Naive thymus-derived CD8-positive, alpha-beta T cell (primary cell): Measurements from ENCODE around the gene MYOM1. TPM values are rescaled to one million over a fixed set of nuclear protein-coding genes. Genes with fewer than 3 reads are reported as not detected.

Source experiments
- ATAC-seq, 2 donors: fragments of 150-1000 bp; cut with Tn5 transposase in 1 of 2; sonication (Bioruptor Pico), chemical (Tn5 transposase) in 1 of 2; 1 replicate in 1 of 2; 2 replicates in 1 of 2; pipeline ENCODE4 v1.10.0; 2021; ENCODE audit warnings: mild to moderate bottlenecking in 2 of 2, moderate library complexity in 2 of 2
- POLR2A ChIA-PET: fragments of 350-600 bp; sonication (Branson Sonifier 250); formaldehyde crosslinking; loops from one replicate; lab custom pipeline; 2021; ENCODE audit warnings: antibody characterized with exemption; lab: Charles Lee
- DNase-seq, 10 donors: peaks; one replicate each; pipeline versions ENCODE4 v3.0.0 to v3.0.0-alpha.2; 2020 to 2022
- H3K27ac Mint-ChIP-seq, 10 donors: one replicate each; pipeline ENCODE4 v1.8.0; 2020 to 2022; ENCODE audit warnings: mild to moderate bottlenecking in 10 of 10, mixed read lengths in 10 of 10, moderate library complexity in 4 of 10, inconsistent platforms in 1 of 10
- H3K27me3 Mint-ChIP-seq, 5 donors: one replicate each; pipeline ENCODE4 v1.8.0; 2021 to 2022; ENCODE audit warnings: mixed read lengths in 5 of 5
- H3K36me3 Mint-ChIP-seq, 3 donors: one replicate each; pipeline ENCODE4 v1.8.0; 2020 to 2022; ENCODE audit warnings: mixed read lengths in 3 of 3, mild to moderate bottlenecking in 2 of 3, inconsistent platforms in 1 of 3
- H3K4me1 Mint-ChIP-seq, 4 donors: one replicate each; pipeline ENCODE4 v1.8.0; 2021 to 2022; ENCODE audit warnings: mixed read lengths in 4 of 4
- H3K4me3 Mint-ChIP-seq, 10 donors: one replicate each; pipeline ENCODE4 v1.8.0; 2020 to 2022; ENCODE audit warnings: mild to moderate bottlenecking in 10 of 10, mixed read lengths in 10 of 10, moderate library complexity in 6 of 10, inconsistent platforms in 1 of 10
- H3K9me3 Mint-ChIP-seq, 9 donors: one replicate each; pipeline ENCODE4 v1.8.0; 2020 to 2022; ENCODE audit warnings: mixed read lengths in 9 of 9, mild to moderate bottlenecking in 3 of 9, inconsistent platforms in 1 of 9, moderate library complexity in 1 of 9
- polyA plus RNA-seq, 3 donors: library from polyadenylated mRNA; unstranded; fragments of 300-500 nt; fragmentation: Illumina TruSeq; gene quantifications; one replicate each; pipeline ENCODE4 v1.2.3, GENCODE V29; 2021
- total RNA-seq, 8 experiments: library from RNA in 2 of 8; stranded (reverse) in 2 of 8; gene quantifications; one replicate each; pipeline ENCODE4 v1.2.3 and lab custom pipeline; 2021 to 2026

The MYOM1 gene
- total and polyA plus RNA-seq, 5 experiments from 2014 or later, result 0.52 to 5.6 (median 1.5) TPM

GRCh38 chr18:3193331-3193730, 26.4 kb downstream of the MYOM1 start:
- Mint-ChIP-seq H3K4me3 (no peak overlapping the region), H3K36me3 (peaks cover 0 to 36% (median 20%) of the 10 kb centered on the region in 3 donors), H3K27me3 (no peaks in the 10 kb centered on the region), H3K27ac (no peak overlapping the region), H3K4me1 (peaks cover 0 to 2% (median 0%) of the 10 kb centered on the region in 4 donors), H3K9me3 (no peaks in the 10 kb centered on the region)
- DNase-seq (no peak), ATAC-seq (no peak)
- POLR2A ChIA-PET, result no interaction called here

DNA sequence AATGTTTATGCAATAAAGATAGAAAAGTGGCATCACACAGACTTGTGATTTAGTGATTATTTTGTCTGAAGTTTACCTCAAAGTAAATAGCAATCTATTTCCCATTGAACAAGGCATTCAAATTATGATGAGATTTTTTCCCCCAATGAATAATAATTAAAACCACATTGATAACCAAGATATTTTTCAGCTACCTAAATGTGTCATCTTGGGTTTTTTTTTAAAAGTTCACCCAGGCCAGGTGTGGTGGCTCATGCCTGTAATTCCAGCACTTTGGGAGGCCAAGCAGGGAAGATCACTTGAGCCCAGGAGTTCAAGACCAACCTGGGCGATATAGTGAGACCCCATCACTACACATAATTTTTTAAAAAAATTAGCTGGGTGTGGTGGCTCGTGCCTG, 27.0 kb downstream of the MYOM1 start:
- peaks cover 0 to 2% (median 0%) of the 10 kb centered on the region in 4 donors for H3K4me1 Mint-ChIP-seq
- POLR2A ChIA-PET, result no interaction called here
- no peak overlapping the region for H3K27ac Mint-ChIP-seq
- no peak overlapping the region for H3K4me3 Mint-ChIP-seq
- peaks cover 0 to 41% (median 20%) of the 10 kb centered on the region in 3 donors for H3K36me3 Mint-ChIP-seq
- no peak for DNase-seq
- H3K27me3 Mint-ChIP-seq, result no peaks in the 10 kb centered on the region
- no peaks in the 10 kb centered on the region for H3K9me3 Mint-ChIP-seq
- no peak for ATAC-seq

GRCh38 chr18:3192286-3192685, 27.5 kb downstream of the MYOM1 start:
- no peaks in the 10 kb centered on the region for H3K27me3 Mint-ChIP-seq
- H3K4me3 Mint-ChIP-seq, result no peak overlapping the region
- H3K9me3 Mint-ChIP-seq, result no peaks in the 10 kb centered on the region
- peaks cover 0 to 45% (median 20%) of the 10 kb centered on the region in 3 donors for H3K36me3 Mint-ChIP-seq
- H3K27ac Mint-ChIP-seq, result peak overlapping the region in 1 of 10 donors; percentile 3
- POLR2A ChIA-PET, result no interaction called here
- no peak for DNase-seq
- ATAC-seq, result no peak
- H3K4me1 Mint-ChIP-seq, result peaks cover 0 to 2% (median 0%) of the 10 kb centered on the region in 4 donors

GRCh38 chr18:3190610-3191009, 29.2 kb downstream of the MYOM1 start:
- peaks cover 0 to 2% (median 0%) of the 10 kb centered on the region in 4 donors for H3K4me1 Mint-ChIP-seq
- H3K36me3 Mint-ChIP-seq, result peaks cover 0 to 57% (median 20%) of the 10 kb centered on the region in 3 donors
- POLR2A ChIA-PET, result no interaction called here
- ATAC-seq, result no peak
- no peak overlapping the region for H3K4me3 Mint-ChIP-seq
- H3K9me3 Mint-ChIP-seq, result no peaks in the 10 kb centered on the region
- H3K27ac Mint-ChIP-seq, result no peak overlapping the region
- H3K27me3 Mint-ChIP-seq, result no peaks in the 10 kb centered on the region
- DNase-seq, result no peak

DNA sequence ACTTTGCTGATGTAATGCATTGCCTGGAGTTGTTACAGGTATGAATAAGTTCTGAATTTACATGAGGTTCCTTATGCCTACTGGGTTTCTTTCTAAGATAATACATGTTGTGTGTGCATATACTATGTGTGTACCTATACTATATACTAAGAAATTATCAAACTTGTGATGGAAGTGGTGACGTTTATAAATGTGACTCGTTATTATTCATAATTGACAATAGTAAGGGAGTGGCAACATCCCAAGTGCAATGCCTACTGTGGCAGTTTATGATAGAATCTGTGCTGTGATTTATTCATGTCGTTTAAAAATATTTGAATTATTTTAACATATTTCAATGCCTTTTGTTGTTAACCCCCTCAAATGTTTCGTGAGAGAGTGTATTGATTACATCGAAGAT, 29.9 kb downstream of the MYOM1 start:
- DNase-seq, result no peak

DNA sequence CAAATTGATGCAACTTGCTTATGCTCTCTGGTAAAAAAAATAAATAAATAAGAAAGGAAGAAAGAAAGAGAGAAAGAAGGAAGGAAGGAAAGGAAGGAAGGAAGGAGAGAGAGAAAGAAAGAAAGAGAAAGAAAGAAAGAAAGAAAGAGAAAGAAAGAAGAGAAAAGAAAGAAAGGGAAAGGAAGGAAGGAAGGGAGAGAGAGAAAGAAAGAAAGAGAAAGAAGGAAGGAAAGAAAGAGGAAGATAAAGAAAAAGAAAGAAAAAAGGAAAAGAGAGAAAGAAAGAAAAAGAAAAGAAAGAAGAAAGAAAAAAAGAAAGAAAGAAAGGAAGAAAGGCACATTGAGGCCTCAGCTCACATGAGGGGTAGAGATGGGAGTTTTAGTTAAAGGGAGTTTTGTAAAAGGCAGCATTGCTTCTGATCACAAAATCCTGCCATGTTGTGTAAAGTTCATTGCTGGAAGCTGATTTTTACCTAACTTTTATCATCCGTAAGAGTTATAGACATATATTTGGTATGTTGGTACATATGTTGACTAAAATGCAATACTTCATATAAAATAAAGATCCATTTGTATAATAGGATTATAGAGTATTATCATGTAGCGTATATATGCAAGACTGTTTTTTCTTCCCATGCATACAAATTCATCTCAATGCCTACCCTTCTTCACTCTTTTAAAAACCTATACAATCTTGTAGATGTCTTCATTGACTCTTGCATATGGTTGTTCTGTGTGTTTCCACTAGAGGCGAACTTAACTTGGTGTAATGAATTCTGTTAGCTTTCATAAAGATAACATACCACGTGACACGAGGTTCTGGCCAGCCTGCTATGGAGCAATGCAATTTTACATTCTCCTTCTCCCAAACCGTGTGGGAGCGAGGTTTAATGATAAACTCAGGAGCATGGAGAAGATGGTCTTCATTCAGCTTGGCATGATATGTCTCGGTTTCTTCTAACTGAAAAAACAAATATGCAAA, 32.8 kb downstream of the MYOM1 start:
- Mint-ChIP-seq H3K4me3 (no peak overlapping the region), H3K27ac (peak overlapping the region in 2 of 10 donors; percentile 6 to 80), H3K9me3 (no peaks in the 10 kb centered on the region), H3K27me3 (no peaks in the 10 kb centered on the region), H3K4me1 (no peaks in the 10 kb centered on the region), H3K36me3 (peaks cover 0 to 66% (median 18%) of the 10 kb centered on the region in 3 donors)
- ATAC-seq, result no peak
- POLR2A ChIA-PET, result no interaction called here
- no peak for DNase-seq

More for the DNA sequence above, 29.9 kb downstream of the MYOM1 start:
- peaks cover 0 to 2% (median 0%) of the 10 kb centered on the region in 4 donors for H3K4me1 Mint-ChIP-seq
- no peak for ATAC-seq
- H3K4me3 Mint-ChIP-seq, result no peak overlapping the region
- no peaks in the 10 kb centered on the region for H3K27me3 Mint-ChIP-seq
- peaks cover 0 to 59% (median 20%) of the 10 kb centered on the region in 3 donors for H3K36me3 Mint-ChIP-seq
- H3K9me3 Mint-ChIP-seq, result no peaks in the 10 kb centered on the region
- POLR2A ChIA-PET, result no interaction called here
- no peak overlapping the region for H3K27ac Mint-ChIP-seq

DNA sequence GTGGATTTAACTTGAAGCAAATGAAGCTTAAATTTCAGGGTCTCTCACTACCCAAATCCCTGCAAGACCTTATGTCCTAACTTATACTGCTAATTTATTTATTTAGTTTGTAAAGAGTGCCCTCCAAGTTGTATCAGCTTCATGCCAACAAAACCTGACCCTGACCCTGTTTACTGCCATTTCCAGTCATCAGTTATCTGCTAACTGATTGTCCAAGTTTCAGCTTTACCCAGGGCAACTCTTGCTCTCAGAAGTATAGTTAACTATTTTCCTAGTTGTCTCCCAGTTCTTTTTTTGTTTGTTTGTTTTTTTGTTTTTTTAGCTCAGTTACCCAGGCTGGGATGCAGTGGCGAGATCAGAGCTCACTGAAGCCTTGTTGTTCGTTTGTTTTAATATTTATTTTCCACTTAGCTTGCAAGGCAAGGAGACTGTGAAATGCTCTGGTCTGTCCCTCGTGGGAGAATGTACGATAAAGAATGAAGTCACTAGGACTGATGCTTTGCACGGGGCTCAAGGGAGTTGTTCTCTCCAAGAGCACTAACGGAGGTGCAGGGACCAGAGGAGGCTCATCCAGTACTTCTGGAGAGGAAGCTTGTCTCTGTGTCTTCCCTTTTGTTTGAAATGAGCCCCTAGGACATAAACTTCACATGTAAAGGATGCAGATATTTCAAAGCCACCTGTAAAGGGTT, 35.3 kb downstream of the MYOM1 start:
- H3K27ac Mint-ChIP-seq, result peak overlapping the region in 1 of 10 donors; percentile 7
- H3K27me3 Mint-ChIP-seq, result no peaks in the 10 kb centered on the region
- H3K9me3 Mint-ChIP-seq, result no peaks in the 10 kb centered on the region
- no peak for ATAC-seq
- peaks cover 0 to 46% (median 8%) of the 10 kb centered on the region in 3 donors for H3K36me3 Mint-ChIP-seq
- no peak for DNase-seq
- H3K4me1 Mint-ChIP-seq, result peaks cover 0 to 4% (median 2%) of the 10 kb centered on the region in 4 donors
- H3K4me3 Mint-ChIP-seq, result no peak overlapping the region
- POLR2A ChIA-PET, result no interaction called here

DNA sequence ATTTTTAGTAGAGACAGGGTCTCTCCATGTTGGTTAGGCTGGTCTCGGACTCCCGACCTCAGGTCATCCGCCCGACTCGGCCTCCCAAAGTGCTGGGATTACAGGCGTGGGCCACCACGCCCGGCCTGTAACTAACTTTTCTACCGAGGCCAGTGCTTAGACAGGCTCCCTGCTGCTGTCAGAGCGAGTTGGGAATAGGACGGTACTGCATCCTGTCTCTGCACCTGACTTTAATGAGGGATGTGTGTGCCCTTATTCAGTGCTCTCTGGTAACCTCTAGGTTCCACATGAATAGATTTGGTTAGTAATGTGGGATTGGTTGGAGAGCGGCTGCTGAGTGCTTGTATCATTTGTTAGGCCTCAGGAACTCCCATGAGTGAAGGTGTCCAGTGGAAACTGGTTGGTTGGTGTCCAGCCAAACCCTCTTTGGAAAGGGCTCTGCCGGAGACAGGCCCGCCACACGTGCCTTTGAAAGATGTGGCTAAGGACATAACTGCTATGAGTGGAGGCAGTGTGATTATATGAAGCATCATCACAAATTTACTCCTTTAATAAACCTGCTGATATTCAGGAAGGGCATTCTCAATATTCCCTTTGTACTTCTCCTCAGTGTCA, 36.6 kb downstream of the MYOM1 start:
- POLR2A ChIA-PET, result no interaction called here
- no peak for DNase-seq

GRCh38 chr18:3180325-3180724, 39.4 kb downstream of the MYOM1 start:
- no peaks in the 10 kb centered on the region for H3K9me3 Mint-ChIP-seq
- DNase-seq (no peak), ATAC-seq (no peak)
- peaks cover 0 to 17% (median 3%) of the 10 kb centered on the region in 4 donors for H3K4me1 Mint-ChIP-seq
- POLR2A ChIA-PET, result interaction anchor here (0.6 kb wide), 1 partner anchor 56 kb away, joined by 3 read pairs; no protein-coding TSS in a partner anchor
- H3K27me3 Mint-ChIP-seq, result no peaks in the 10 kb centered on the region
- H3K36me3 Mint-ChIP-seq, result peaks cover 0 to 16% (median 2%) of the 10 kb centered on the region in 3 donors
- no peak overlapping the region for H3K4me3 Mint-ChIP-seq
- peak overlapping the region in 1 of 10 donors; percentile 23 for H3K27ac Mint-ChIP-seq

More for the DNA sequence above, 36.6 kb downstream of the MYOM1 start:
- H3K9me3 Mint-ChIP-seq, result no peaks in the 10 kb centered on the region
- H3K27me3 Mint-ChIP-seq, result no peaks in the 10 kb centered on the region
- H3K27ac Mint-ChIP-seq, result no peak overlapping the region
- peaks cover 0 to 36% (median 2%) of the 10 kb centered on the region in 3 donors for H3K36me3 Mint-ChIP-seq
- H3K4me3 Mint-ChIP-seq, result no peak overlapping the region
- no peak for ATAC-seq
- H3K4me1 Mint-ChIP-seq, result peaks cover 0 to 12% (median 3%) of the 10 kb centered on the region in 4 donors

- H3K27me3 Mint-ChIP-seq, result no peaks in the 10 kb centered on the region
- H3K27ac Mint-ChIP-seq, result peak overlapping the region in 2 of 10 donors; percentile 29 to 74
- no peaks in the 10 kb centered on the region for H3K9me3 Mint-ChIP-seq
- peaks cover 0 to 11% (median 2%) of the 10 kb centered on the region in 3 donors for H3K36me3 Mint-ChIP-seq
- POLR2A ChIA-PET, result no interaction called here
- no peak for DNase-seq
- peak; percentile 33 to 63 for ATAC-seq
- no peak overlapping the region for H3K4me3 Mint-ChIP-seq
- peaks cover 0 to 17% (median 3%) of the 10 kb centered on the region in 4 donors for H3K4me1 Mint-ChIP-seq
These were observed 40.2 kb downstream of the MYOM1 start for GRCh38 chr18:3179430-3180089.

DNA sequence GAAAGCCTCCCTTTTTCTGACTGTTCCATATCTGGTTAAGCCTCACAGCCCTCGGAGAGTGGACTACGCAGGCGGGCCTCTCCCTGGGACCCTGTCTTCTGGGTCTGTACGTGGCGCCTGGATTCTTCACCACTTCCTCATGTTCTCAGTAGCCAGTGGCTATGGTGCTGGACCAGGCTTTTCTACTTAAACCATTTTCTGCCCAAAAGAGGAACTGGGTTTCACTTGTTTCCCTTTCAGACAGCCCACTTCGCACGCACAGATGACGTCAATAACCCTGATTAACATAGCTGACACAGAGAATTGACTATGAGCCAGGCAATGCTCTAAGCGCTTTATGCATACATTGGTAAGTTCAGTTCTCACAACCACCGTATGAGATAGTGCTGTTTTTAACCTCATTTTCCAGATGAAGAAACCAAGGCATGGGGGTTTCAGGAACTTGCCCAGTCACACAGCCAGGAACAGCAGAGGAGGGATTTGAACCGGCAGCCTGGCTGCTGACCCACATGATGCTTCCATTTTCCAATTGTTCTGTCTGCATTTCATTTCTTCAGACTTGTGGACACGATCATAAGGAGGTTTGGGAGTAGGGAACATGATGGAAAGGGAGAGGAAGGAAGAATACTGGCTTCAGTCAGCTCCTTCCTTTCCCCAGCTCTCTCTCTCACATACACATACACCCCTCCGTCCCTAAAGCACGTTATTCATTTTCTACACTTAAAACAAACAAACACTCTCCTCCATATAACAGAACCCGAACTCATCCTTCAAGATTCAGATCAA, 41.7 kb downstream of the MYOM1 start:
- DNase-seq (peak in 2 of 10 donors; percentile 50 to 69), ATAC-seq (peak; percentile 30 to 70)
- Mint-ChIP-seq H3K4me1 (peaks cover 0 to 17% (median 3%) of the 10 kb centered on the region in 4 donors), H3K9me3 (no peaks in the 10 kb centered on the region), H3K27me3 (no peaks in the 10 kb centered on the region), H3K4me3 (peak overlapping the region in 2 of 10 donors; percentile 10 to 64), H3K27ac (peak overlapping the region in 2 of 10 donors; percentile 68 to 75), H3K36me3 (peaks cover 0 to 4% (median 0%) of the 10 kb centered on the region in 3 donors)
- POLR2A ChIA-PET, result no interaction called here
